Brain microvascular endothelial cell (primary cell): ENCODE measurements around the gene ZBTB44.
"Not testable (repeated sequence)": the region's sequence is repeated elsewhere in the genome, so short reads cannot be mapped to it uniquely, and the experiment has no call there.

Experiments used
- DNase-seq: peaks from one replicate; pipeline ENCODE4 v3.0.0-alpha.2; 2020
- H3K27ac ChIP-seq: fragments of 250-450 bp; sonication (Bioruptor Pico); 2 replicates; pipeline ENCODE4 v1.5.1; 2020; ENCODE audit warnings: mild to moderate bottlenecking, moderate library complexity
- H3K27me3 ChIP-seq: fragments of 250-450 bp; sonication (Bioruptor Pico); replicated peaks from 2 replicates; pipeline ENCODE4 v1.5.1; 2020; ENCODE audit warnings: mild to moderate bottlenecking
- H3K36me3 ChIP-seq: fragments of 250-450 bp; sonication (Bioruptor Pico); replicated peaks from 2 replicates; pipeline ENCODE4 v1.5.1; 2020; ENCODE audit warnings: mild to moderate bottlenecking
- H3K4me3 ChIP-seq: 2 replicates; pipeline ENCODE4 v1.5.1; 2011; ENCODE audit warnings: low read depth, mild to moderate bottlenecking, control low read depth, low read length, moderate library complexity
- in situ Hi-C: cut with HindIII; loops from 2 replicates; pipeline ENCODE4 v1.10.0; 2017; ENCODE audit warnings: low sequenced_read_pairs, low pct_ligation_motif_present
- TF ChIP-seq, protein P1 (sequence below): IDR thresholded peaks from 2 replicates; pipeline ENCODE4 v1.5.1; 2011; ENCODE audit warnings: low read depth, mild to moderate bottlenecking, moderate library complexity, low read length, control low read depth, inconsistent platforms; ENCODE audit errors: missing control alignments

Gene ZBTB44

DNA sequence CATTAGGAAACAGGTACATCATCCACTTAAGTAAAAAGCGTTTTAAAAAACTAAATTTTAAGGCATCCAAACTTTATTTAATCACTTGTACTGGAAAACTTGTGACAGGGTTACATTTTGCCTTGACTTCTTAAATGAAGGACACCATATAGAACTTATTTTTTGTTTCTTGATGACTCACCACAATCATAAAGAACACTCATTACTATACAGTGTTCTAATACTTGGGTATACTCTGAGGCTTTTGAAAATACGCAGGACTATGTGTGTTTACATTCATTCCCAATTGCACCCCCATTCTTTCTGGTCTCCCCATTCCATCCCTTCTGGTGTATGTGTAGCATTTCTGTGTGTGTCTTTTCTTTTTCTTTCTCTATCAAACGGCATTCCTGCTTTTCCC, 69.9 kb downstream of the ZBTB44 start:
- Histone ChIP-seq H3K27me3 (no peaks in the 10 kb centered on the region), H3K27ac (no peak overlapping the region), H3K36me3 (no peaks in the 10 kb centered on the region), H3K4me3 (no peak overlapping the region)
- TF ChIP-seq, protein P1, sequence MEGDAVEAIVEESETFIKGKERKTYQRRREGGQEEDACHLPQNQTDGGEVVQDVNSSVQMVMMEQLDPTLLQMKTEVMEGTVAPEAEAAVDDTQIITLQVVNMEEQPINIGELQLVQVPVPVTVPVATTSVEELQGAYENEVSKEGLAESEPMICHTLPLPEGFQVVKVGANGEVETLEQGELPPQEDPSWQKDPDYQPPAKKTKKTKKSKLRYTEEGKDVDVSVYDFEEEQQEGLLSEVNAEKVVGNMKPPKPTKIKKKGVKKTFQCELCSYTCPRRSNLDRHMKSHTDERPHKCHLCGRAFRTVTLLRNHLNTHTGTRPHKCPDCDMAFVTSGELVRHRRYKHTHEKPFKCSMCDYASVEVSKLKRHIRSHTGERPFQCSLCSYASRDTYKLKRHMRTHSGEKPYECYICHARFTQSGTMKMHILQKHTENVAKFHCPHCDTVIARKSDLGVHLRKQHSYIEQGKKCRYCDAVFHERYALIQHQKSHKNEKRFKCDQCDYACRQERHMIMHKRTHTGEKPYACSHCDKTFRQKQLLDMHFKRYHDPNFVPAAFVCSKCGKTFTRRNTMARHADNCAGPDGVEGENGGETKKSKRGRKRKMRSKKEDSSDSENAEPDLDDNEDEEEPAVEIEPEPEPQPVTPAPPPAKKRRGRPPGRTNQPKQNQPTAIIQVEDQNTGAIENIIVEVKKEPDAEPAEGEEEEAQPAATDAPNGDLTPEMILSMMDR = no peak
- no peak for DNase-seq
- in situ Hi-C loops = no loop called here

DNA sequence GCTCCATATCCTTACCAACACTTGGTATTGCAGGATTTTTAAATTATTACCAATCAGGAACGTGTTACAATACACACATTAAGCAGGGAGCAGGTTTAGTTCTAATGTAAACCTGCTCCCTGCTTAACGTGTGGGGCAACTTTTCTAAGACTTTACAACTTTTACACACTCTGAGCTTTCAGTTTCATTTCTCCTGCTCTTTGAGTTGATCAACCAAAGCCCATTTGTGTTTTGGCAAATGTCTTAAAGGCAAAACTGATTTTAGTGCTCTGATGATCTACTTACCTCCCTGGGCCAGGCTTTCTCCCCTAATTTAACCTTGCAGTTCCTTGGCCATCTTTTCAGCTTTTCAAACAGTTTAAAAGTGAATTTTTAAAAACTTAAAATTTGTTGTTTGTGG, 70.9 kb downstream of the ZBTB44 start:
- in situ Hi-C loops = no loop called here

DNA sequence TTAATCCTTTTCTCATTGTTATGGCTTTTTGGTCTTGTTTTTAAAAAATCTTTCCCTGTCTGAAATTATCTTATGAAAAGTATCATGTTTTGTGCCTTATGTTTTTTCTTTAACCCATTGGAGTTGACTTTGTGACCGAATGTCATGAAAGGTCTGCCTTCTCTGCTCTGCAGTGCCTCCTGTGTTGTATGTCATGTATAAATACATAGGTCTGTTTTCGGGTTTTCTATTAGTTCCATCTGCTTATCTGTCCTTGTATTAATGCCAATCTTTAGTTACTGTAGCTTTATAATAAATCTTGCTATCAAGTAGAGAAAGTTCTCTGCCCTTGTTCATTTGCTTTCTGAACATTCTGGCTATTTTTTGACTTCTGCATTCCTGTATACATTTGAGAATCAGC, 73.0 kb downstream of the ZBTB44 start:
- DNase-seq = no peak
- in situ Hi-C loops = no loop called here
- TF ChIP-seq, protein P1 = no peak
- Histone ChIP-seq H3K27me3 (no peaks in the 10 kb centered on the region), H3K36me3 (no peaks in the 10 kb centered on the region), H3K27ac (no peak overlapping the region), H3K4me3 (no peak overlapping the region)

More for the DNA sequence above, 70.9 kb downstream of the ZBTB44 start:
- Histone ChIP-seq H3K27ac (no peak overlapping the region), H3K36me3 (no peaks in the 10 kb centered on the region), H3K4me3 (no peak overlapping the region), H3K27me3 (no peaks in the 10 kb centered on the region)
- TF ChIP-seq, protein P1 = no peak
- DNase-seq = no peak

DNA sequence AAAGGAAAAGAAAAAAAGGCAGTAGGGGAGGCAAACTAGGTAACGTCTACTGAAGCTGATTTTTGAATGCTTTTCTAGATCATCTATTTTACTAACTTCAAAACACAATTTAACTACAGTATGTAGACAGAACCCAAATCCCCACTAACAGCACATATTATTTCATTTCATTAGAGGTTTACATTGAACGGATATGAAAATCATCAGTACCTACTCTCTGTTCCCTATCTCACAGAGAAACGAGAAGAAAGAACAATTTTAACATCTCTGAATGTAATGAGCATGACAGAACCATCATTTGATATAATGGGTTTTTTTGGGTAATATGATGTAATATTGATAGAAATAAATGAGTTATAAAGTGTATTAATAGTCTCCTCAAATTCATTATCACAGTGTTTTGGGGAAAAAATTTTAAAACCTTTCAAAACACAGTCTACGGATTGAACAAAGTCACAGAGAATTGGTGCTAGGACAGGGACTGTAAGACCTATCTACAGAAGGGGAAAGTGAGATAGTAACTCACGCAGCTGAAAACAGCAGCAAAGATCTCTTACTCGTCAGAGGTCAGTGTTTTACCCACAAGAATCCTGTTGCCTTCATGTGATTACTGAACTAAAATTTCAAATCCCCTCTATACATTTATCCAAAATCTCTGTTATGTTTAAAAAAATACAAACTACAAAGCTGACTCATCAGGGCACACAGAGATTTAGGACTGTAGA, 77.3 kb downstream of the ZBTB44 start:
- no peak overlapping the region for H3K4me3 ChIP-seq
- H3K36me3 ChIP-seq = no peaks in the 10 kb centered on the region
- no peak for DNase-seq
- no peaks in the 10 kb centered on the region for H3K27me3 ChIP-seq
- TF ChIP-seq, protein P1 = no peak
- no peak overlapping the region for H3K27ac ChIP-seq
- in situ Hi-C loops = no loop called here

DNA sequence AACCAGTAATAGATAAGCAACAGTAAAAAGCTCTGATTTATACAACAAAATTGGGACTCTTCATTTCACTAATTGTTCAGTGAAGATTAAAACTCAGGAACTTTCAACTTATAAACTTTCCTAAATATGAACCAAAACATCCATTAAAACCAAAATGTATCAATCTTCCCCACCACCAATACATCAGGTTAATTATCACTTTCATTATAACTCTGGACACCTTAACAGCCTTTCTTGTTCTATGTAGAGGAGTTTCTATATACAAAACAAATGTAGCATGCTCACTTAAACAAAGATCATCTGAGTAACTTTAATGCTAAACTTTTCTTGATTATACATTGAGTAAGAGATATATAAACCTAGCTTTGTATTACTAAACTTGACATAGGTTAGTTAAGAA, 80.4 kb downstream of the ZBTB44 start:
- no peak for DNase-seq
- no peaks in the 10 kb centered on the region for H3K36me3 ChIP-seq
- H3K4me3 ChIP-seq = no peak overlapping the region
- H3K27me3 ChIP-seq = no peaks in the 10 kb centered on the region
- H3K27ac ChIP-seq = no peak overlapping the region
- in situ Hi-C loops = no loop called here
- TF ChIP-seq, protein P1 = no peak

DNA sequence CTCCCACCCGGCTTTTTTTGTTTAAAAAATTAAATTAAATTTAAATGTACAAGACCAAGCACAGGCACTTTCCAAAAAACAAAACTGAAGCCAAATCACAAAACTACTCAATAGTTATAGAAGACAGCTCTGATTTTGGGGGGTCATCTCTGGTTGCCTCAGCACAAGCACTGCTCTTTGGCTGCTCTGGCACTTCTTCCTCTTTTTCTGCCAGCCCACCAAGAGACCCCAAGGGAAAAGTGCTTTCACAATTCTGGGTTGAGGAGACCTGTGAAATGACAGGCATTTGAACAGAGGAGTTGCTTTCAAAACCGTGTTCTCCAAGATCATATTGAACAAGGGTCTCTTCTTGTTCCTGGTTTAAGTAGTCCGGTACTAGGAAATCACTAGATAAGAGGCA, 80.8 kb downstream of the ZBTB44 start:
- H3K4me3 ChIP-seq, H3K27me3 ChIP-seq, DNase-seq, H3K36me3 ChIP-seq, in situ Hi-C loops, H3K27ac ChIP-seq: not testable (repeated sequence)

DNA sequence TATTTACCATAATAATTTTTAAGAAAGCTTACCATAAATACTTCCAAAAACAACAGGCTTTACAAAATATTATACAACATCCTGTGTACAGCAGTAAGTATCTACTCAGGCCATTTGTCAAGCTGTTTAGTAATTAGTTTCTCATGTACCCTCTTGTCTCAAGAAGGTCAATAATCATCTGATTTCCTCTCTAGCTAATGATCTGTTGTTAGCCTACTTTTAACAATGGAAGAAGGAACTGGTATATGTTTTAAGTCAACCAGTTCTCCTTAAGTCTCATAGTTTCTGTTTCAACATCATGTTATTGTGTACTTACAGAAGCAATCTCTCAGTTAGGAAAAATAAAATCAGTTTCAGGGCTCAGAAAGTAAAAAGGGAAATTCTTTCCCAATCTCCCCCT, 81.2 kb downstream of the ZBTB44 start:
- in situ Hi-C loops, DNase-seq, H3K36me3 ChIP-seq, H3K27ac ChIP-seq, H3K27me3 ChIP-seq, H3K4me3 ChIP-seq: not testable (repeated sequence)
